Liver (tissue), 9 donors: ENCODE data around the gene FSCN2. TPM values are rescaled to one million over a fixed set of nuclear protein-coding genes. Genes with fewer than 3 reads are reported as not detected.

Experiments used
- DNase-seq: peaks from one replicate; pipeline ENCODE4 v3.0.0-alpha.2; 2017; ENCODE audit warnings: low spot score
- H3K27ac ChIP-seq, 2 donors: one replicate each; pipeline ENCODE4 v1.7.0; 2013; ENCODE audit warnings: inconsistent platforms in 2 of 2, low read length in 2 of 2, control low read depth in 1 of 2, low read depth in 1 of 2, mild to moderate bottlenecking in 1 of 2
- H3K27me3 ChIP-seq, 4 donors: one replicate each; pipeline versions ENCODE4 v1.6.1 to v1.7.0; 2013; ENCODE audit warnings: low read length in 3 of 4, inconsistent platforms in 1 of 4, mild to moderate bottlenecking in 1 of 4, moderate library complexity in 1 of 4; ENCODE audit not compliant: control insufficient read depth in 4 of 4, insufficient read depth in 4 of 4
- H3K36me3 ChIP-seq, 4 donors: one replicate each; pipeline versions ENCODE4 v1.6.1 to v1.7.0; 2013; ENCODE audit warnings: low read length in 3 of 4, mild to moderate bottlenecking in 3 of 4, low read depth in 1 of 4, moderate library complexity in 1 of 4; ENCODE audit not compliant: control insufficient read depth in 4 of 4, insufficient read depth in 3 of 4
- H3K4me1 ChIP-seq, 4 donors: one replicate each; pipeline versions ENCODE4 v1.6.1 to v1.7.0; 2013; ENCODE audit warnings: low read length in 3 of 4, mild to moderate bottlenecking in 3 of 4, moderate library complexity in 1 of 4; ENCODE audit not compliant: control insufficient read depth in 4 of 4, insufficient read depth in 4 of 4
- H3K4me3 ChIP-seq, 3 donors: one replicate each; pipeline versions ENCODE4 v1.6.1 to v1.7.0; 2013; ENCODE audit warnings: low read length in 3 of 3, control low read depth in 1 of 3, low read depth in 1 of 3, mild to moderate bottlenecking in 1 of 3
- H3K9ac ChIP-seq, 2 donors: one replicate each; pipeline ENCODE4 v1.7.0; 2013; ENCODE audit warnings: low read length in 2 of 2, mild to moderate bottlenecking in 2 of 2, moderate library complexity in 2 of 2, control low read depth in 1 of 2, low read depth in 1 of 2
- H3K9me3 ChIP-seq, 4 donors: one replicate each; pipeline versions ENCODE4 v1.6.1 to v1.7.0; 2013; ENCODE audit warnings: low read length in 3 of 4; ENCODE audit not compliant: control insufficient read depth in 4 of 4
- ATF3 ChIP-seq: IDR thresholded peaks from 2 replicates; pipeline ENCODE4 v1.6.1; 2016; ENCODE audit warnings: antibody characterized with exemption
- CTCF ChIP-seq: fragments of 150-350 bp; IDR thresholded peaks from 2 replicates; pipeline ENCODE4 v1.5.1; 2017; ENCODE audit warnings: improper control_type of control experiment, low read depth, low read length; ENCODE audit not compliant: missing input control
- EGR1 ChIP-seq, 2 donors: IDR thresholded peaks; 2 replicates each; pipeline ENCODE4 v1.6.1; 2016 to 2018; ENCODE audit warnings: antibody characterized with exemption in 2 of 2, low read depth in 2 of 2
- FOXA1 ChIP-seq: IDR thresholded peaks from 2 replicates; pipeline ENCODE4 v1.6.1; 2016; ENCODE audit warnings: antibody characterized with exemption
- FOXA2 ChIP-seq: IDR thresholded peaks from 2 replicates; pipeline ENCODE4 v1.6.1; 2016; ENCODE audit warnings: antibody characterized with exemption
- GABPA ChIP-seq, 2 donors: IDR thresholded peaks in 1 of 2; conservative IDR thresholded peaks in 1 of 2; 2 replicates each; pipeline ENCODE4 v1.6.1; 2016; ENCODE audit warnings: antibody characterized with exemption in 2 of 2, mild to moderate bottlenecking in 1 of 2, moderate library complexity in 1 of 2
- HNF4A ChIP-seq, 2 donors: conservative IDR thresholded peaks; 2 replicates each; pipeline ENCODE4 v1.6.1; 2016; ENCODE audit warnings: antibody characterized with exemption in 2 of 2, mild to moderate bottlenecking in 2 of 2
- HNF4G ChIP-seq: IDR thresholded peaks from 2 replicates; pipeline ENCODE4 v1.6.1; 2016; ENCODE audit warnings: antibody characterized with exemption
- JUND ChIP-seq, 2 donors: IDR thresholded peaks; 2 replicates each; pipeline ENCODE4 v1.6.1; 2016; ENCODE audit warnings: antibody characterized with exemption in 2 of 2
- MAX ChIP-seq: IDR thresholded peaks from 2 replicates; pipeline ENCODE4 v1.6.1; 2016; ENCODE audit warnings: antibody characterized with exemption
- NR2F2 ChIP-seq: IDR thresholded peaks from 2 replicates; pipeline ENCODE4 v1.6.1; 2016; ENCODE audit warnings: antibody characterized with exemption
- RAD21 ChIP-seq, 2 donors: IDR thresholded peaks; 2 replicates each; pipeline ENCODE4 v1.6.1; 2016; ENCODE audit warnings: antibody characterized with exemption in 2 of 2, mild to moderate bottlenecking in 2 of 2
- REST ChIP-seq: IDR thresholded peaks from 2 replicates; pipeline ENCODE4 v1.6.1; 2016; ENCODE audit warnings: antibody characterized with exemption, mild to moderate bottlenecking
- RXRA ChIP-seq, 2 donors: IDR thresholded peaks; 2 replicates each; pipeline ENCODE4 v1.6.1; 2017 to 2018; ENCODE audit warnings: antibody characterized with exemption in 2 of 2, mild to moderate bottlenecking in 1 of 2
- SP1 ChIP-seq: IDR thresholded peaks from 2 replicates; pipeline ENCODE4 v1.6.1; 2018; ENCODE audit warnings: antibody characterized with exemption, mild to moderate bottlenecking
- TAF1 ChIP-seq: conservative IDR thresholded peaks from 2 replicates; pipeline ENCODE4 v1.6.1; 2016; ENCODE audit warnings: antibody characterized with exemption, mild to moderate bottlenecking
- YY1 ChIP-seq: IDR thresholded peaks from 2 replicates; pipeline ENCODE4 v1.6.1; 2016; ENCODE audit warnings: antibody characterized with exemption, mild to moderate bottlenecking
- ZBTB33 ChIP-seq: IDR thresholded peaks from 2 replicates; pipeline ENCODE4 v1.6.1; 2016; ENCODE audit warnings: antibody characterized with exemption
- WGBS: extraction: QIAGEN DNeasy Blood & Tissue Kit; methylation state at CpG from one replicate; pipeline ENCODE4 v1.1.7; 2013; 5-methylcytosine and 5-hydroxymethylcytosine counted together
- polyA plus RNA-seq, 2 donors: library from polyadenylated mRNA; stranded (reverse) in 1 of 2; unstranded in 1 of 2; fragments of 200-250 nt in 1 of 2; fragments of >200 nt in 1 of 2; fragmentation: Nextera tagmentation in 1 of 2; extraction: Ambion mirVana in 1 of 2; gene quantifications; one replicate each; pipeline versions ENCODE4 v1.2.1 to v1.2.3, GENCODE V29; 2013 to 2015
- total RNA-seq, 2 donors: library from RNA; depleted of rRNA; stranded (reverse); fragments of >200 nt; gene quantifications; one replicate each; pipeline ENCODE4 v1.2.3, GENCODE V29; 2014
- donor health status: healthy.
- donor health status: healthy.
- donor health status: healthy.
- donor health status: healthy.
- donor health status: healthy.

Gene FSCN2
- total and polyA plus RNA-seq, 4 donors, result 0.09 to 0.42 TPM; not detected in 2

- WGBS, result 97% methylated on average over 14 of the region's 14 CpGs
- H3K9me3 ChIP-seq, result no peaks in the 10 kb centered on the region
- no peak overlapping the region for H3K27ac ChIP-seq
- H3K36me3 ChIP-seq, result peaks cover 5 to 81% (median 33%) of the 10 kb centered on the region in 4 donors
- H3K4me3 ChIP-seq, result no peak overlapping the region
- no peak for DNase-seq
- H3K27me3 ChIP-seq, result no peaks in the 10 kb centered on the region
- peaks cover 0 to 2% (median 0%) of the 10 kb centered on the region in 4 donors for H3K4me1 ChIP-seq
- H3K9ac ChIP-seq, result no peak overlapping the region
- TF ChIP-seq MAX (no peak), NR2F2 (no peak), JUND (IDR thresholded peaks at IDR 0.05) (no peak), ZBTB33 (no peak), GABPA (IDR thresholded peaks at IDR 0.05 in 1 of 2, conservative IDR thresholded peaks at IDR 0.05 in 1 of 2) (no peak), FOXA2 (no peak), TAF1 (no peak), RAD21 (IDR thresholded peaks at IDR 0.05) (no peak), EGR1 (IDR thresholded peaks at IDR 0.05; ENCODE audit: low read depth in 2 of 2) (no peak), SP1 (no peak), YY1 (no peak), FOXA1 (no peak), HNF4A (conservative IDR thresholded peaks at IDR 0.05) (no peak), ATF3 (no peak), HNF4G (no peak), RXRA (IDR thresholded peaks at IDR 0.05) (no peak), REST (no peak), CTCF (no peak)
These were observed 15.1 kb downstream of the FSCN2 start for GRCh38 chr17:81543339-81543675.

GRCh38 chr17:81543756-81544155 lies 15.6 kb downstream of the FSCN2 start:
- WGBS, result 98% methylated on average over 15 of the region's 15 CpGs
- H3K27ac ChIP-seq, result no peak overlapping the region
- no peak overlapping the region for H3K4me3 ChIP-seq
- TF ChIP-seq RAD21 (IDR thresholded peaks at IDR 0.05) (no peak), JUND (IDR thresholded peaks at IDR 0.05) (no peak), RXRA (IDR thresholded peaks at IDR 0.05) (no peak), REST (no peak), TAF1 (no peak), ZBTB33 (no peak), FOXA1 (no peak), SP1 (no peak), HNF4G (no peak), EGR1 (IDR thresholded peaks at IDR 0.05; ENCODE audit: low read depth in 2 of 2) (no peak), MAX (no peak), YY1 (no peak), NR2F2 (no peak), ATF3 (no peak)

More at GRCh38 chr17:81543756-81544155, 15.6 kb downstream of the FSCN2 start:
- Histone ChIP-seq H3K36me3 (peaks cover 5 to 81% (median 33%) of the 10 kb centered on the region in 4 donors), H3K4me1 (peaks cover 0 to 2% (median 0%) of the 10 kb centered on the region in 4 donors), H3K27me3 (no peaks in the 10 kb centered on the region), H3K9me3 (no peaks in the 10 kb centered on the region), H3K9ac (no peak overlapping the region)
- no peak for DNase-seq
